ENCODE measurements around the gene SLC38A3.

DNA sequence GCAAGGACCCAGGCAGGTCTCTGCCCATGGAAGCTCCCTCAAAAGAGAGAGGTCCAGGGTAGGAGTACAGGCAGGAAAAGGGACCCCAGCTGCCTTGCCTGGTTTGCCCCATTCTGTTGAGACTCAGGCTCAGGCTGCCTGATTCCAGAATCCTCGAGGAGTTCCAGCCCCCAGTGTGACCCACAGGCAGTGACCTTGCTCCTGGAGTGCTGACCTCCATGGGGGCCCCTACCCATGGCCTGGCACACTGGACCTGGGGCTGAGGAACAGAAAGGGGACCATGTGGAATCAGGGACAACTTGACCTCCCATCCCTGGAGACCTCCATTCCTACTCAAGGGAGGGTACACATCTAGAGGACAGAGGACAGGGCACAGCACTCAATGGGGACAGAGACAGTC lies 60.5 kb downstream of the SLC38A3 start:
- TF ChIP-seq, protein P1, sequence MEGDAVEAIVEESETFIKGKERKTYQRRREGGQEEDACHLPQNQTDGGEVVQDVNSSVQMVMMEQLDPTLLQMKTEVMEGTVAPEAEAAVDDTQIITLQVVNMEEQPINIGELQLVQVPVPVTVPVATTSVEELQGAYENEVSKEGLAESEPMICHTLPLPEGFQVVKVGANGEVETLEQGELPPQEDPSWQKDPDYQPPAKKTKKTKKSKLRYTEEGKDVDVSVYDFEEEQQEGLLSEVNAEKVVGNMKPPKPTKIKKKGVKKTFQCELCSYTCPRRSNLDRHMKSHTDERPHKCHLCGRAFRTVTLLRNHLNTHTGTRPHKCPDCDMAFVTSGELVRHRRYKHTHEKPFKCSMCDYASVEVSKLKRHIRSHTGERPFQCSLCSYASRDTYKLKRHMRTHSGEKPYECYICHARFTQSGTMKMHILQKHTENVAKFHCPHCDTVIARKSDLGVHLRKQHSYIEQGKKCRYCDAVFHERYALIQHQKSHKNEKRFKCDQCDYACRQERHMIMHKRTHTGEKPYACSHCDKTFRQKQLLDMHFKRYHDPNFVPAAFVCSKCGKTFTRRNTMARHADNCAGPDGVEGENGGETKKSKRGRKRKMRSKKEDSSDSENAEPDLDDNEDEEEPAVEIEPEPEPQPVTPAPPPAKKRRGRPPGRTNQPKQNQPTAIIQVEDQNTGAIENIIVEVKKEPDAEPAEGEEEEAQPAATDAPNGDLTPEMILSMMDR (IDR thresholded peaks at IDR 0.05): no peak
- no peak for TF ChIP-seq POLR2A (IDR thresholded peaks at IDR 0.05)

Measured in Peyer's patch (tissue), 4 donors.